ENCODE results near the gene BMAL2. TPM values are rescaled to one million over a fixed set of nuclear protein-coding genes. Genes with fewer than 3 reads are reported as not detected.

Gene BMAL2
- total RNA-seq, 4 donors from 2014 or later, result 0.39 to 2.4 (median 1.4) TPM

DNA sequence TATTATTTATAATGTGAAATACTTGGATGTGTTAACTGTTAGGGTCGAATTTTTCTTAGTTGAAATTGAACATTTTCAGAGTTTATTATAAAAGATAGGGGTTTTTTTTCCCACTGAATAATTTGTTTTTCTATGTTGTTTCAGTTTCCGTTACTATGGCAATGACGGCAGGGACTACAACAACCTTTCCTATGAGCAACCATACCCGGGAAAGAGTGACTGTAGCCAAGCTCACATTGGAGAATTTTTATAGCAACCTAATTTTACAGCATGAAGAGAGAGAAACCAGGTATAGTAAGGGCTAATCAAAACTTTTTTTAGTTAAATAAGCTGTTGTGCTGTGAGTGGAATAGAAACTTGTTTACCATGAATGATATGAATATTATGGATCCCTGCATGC, 35.1 kb upstream of the BMAL2 start:
- 84 to 87% methylated on average over 4 of the region's 4 CpGs for WGBS, 2 donors
- peaks cover 0 to 21% (median 0%) of the 10 kb centered on the region in 3 donors for H3K36me3 ChIP-seq

DNA sequence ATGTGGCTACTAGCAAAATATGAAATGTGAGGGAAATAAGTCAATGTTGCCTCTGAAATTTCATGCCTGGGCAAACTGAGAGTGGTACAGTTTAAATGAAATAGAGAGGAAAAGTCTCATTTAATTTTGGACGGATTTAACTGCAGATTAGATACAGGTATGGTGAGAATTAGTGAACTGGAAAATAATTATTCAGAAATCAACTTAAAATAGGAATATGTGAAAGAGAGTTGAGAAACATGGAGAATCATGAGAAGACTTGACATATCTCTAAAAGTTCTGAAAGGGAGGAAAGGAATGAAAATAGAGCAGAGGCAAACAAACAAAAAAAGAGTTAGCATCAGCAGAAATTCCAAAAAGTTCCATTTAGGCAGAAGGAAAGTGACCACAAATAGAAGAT, 33.5 kb upstream of the BMAL2 start:
- TF ChIP-seq EP300 (IDR thresholded peaks at IDR 0.05) (no peak), POLR2A (IDR thresholded peaks at IDR 0.05) (no peak)
- TF ChIP-seq, protein P1, sequence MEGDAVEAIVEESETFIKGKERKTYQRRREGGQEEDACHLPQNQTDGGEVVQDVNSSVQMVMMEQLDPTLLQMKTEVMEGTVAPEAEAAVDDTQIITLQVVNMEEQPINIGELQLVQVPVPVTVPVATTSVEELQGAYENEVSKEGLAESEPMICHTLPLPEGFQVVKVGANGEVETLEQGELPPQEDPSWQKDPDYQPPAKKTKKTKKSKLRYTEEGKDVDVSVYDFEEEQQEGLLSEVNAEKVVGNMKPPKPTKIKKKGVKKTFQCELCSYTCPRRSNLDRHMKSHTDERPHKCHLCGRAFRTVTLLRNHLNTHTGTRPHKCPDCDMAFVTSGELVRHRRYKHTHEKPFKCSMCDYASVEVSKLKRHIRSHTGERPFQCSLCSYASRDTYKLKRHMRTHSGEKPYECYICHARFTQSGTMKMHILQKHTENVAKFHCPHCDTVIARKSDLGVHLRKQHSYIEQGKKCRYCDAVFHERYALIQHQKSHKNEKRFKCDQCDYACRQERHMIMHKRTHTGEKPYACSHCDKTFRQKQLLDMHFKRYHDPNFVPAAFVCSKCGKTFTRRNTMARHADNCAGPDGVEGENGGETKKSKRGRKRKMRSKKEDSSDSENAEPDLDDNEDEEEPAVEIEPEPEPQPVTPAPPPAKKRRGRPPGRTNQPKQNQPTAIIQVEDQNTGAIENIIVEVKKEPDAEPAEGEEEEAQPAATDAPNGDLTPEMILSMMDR (IDR thresholded peaks at IDR 0.05), result no peak

More for the DNA sequence above, 35.1 kb upstream of the BMAL2 start:
- no peak for DNase-seq (ENCODE audit: low spot score in 2 of 2)
- no peak overlapping the region for H3K27ac ChIP-seq
- no peak overlapping the region for H3K4me3 ChIP-seq
- no peaks in the 10 kb centered on the region for H3K9me3 ChIP-seq
- no peaks in the 10 kb centered on the region for H3K27me3 ChIP-seq
- H3K4me1 ChIP-seq, result peaks cover 0 to 21% (median 10%) of the 10 kb centered on the region in 4 donors
- TF ChIP-seq EP300 (IDR thresholded peaks at IDR 0.05) (no peak), POLR2A (IDR thresholded peaks at IDR 0.05) (no peak)
- TF ChIP-seq, protein P1 (IDR thresholded peaks at IDR 0.05), result no peak

DNA sequence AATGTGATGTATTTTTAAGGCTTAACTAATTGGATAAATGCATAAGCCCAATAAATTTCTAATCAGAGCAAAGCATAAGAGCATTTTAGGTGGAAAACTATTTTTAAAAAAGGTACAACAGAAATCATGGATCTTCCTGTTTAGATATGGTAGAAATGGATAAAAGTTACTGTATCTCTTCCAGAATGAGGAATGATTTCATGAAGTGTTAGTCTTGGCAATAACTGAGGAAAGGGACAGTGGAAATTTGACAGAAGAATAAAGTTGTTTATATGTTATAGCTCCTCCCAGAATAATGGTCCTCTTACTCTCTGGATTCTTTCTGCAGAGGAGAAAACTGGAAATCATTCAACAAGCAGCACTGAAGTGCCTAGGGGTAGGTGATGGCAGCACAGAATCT, 32.4 kb upstream of the BMAL2 start:
- TF ChIP-seq EP300 (IDR thresholded peaks at IDR 0.05), result no peak
- TF ChIP-seq, protein P1 (IDR thresholded peaks at IDR 0.05), result no peak
- TF ChIP-seq POLR2A (IDR thresholded peaks at IDR 0.05), result no peak
- H3K36me3 ChIP-seq, result peaks cover 0 to 31% (median 0%) of the 10 kb centered on the region in 3 donors
- H3K27ac ChIP-seq, result no peak overlapping the region
- no peak overlapping the region for H3K4me3 ChIP-seq
- H3K27me3 ChIP-seq, result no peaks in the 10 kb centered on the region
- no peaks in the 10 kb centered on the region for H3K9me3 ChIP-seq
- H3K4me1 ChIP-seq, result peaks cover 0 to 5% (median 0%) of the 10 kb centered on the region in 4 donors
- DNase-seq (ENCODE audit: low spot score in 2 of 2), result no peak

More for the DNA sequence above, 33.5 kb upstream of the BMAL2 start:
- no peak overlapping the region for H3K4me3 ChIP-seq
- H3K27ac ChIP-seq, result no peak overlapping the region
- H3K4me1 ChIP-seq, result peaks cover 0 to 10% (median 4%) of the 10 kb centered on the region in 4 donors
- no peaks in the 10 kb centered on the region for H3K27me3 ChIP-seq
- WGBS, 2 donors, result 98 to 100% methylated on average over 1 of the region's 1 CpG
- DNase-seq (ENCODE audit: low spot score in 2 of 2), result no peak
- no peaks in the 10 kb centered on the region for H3K9me3 ChIP-seq
- peaks cover 0 to 31% (median 0%) of the 10 kb centered on the region in 3 donors for H3K36me3 ChIP-seq

DNA sequence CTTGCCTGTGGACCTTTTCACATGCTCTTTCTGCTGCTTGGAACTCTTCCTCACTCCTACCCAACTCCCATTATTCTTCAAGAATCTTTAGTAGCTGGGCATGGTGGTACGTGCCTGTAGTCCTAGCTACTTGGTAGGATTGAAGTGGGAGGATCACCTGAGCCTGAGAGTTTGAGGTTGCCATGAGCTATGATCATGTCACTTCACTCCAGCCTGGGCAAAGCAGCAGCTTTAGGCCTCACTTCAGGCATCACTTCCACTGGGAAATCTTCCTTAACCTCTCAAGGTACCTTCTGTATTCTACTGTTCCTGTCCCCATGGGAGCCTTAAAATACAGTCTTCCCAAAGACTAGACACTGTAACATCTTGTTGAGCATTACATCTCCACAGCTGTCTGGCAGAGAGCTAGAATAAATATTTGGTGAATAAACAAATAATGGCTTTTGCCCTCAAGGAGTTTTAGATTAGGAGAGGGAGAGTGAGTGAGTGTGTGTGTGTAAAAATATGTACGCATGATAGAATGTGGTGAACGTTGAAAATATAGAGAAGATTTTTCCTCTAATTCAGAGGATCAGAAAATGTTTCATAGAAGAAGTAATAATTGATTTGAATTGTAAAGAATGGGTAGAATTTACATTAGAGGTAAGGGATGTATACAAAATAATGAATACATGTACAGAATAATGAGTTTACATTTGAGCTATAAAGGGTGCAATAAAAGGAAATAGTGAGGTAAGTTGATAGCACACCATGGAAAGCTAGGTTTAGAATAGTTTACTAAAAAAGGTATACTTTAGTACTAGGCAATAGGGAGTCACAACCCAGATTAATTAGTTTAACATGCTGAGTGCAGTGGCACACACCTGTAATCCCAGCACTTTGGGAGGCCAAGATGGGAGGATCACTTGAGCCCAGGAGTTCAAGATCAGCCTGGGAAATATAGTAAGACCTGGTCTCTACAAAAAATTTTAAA, 29.2 kb upstream of the BMAL2 start:
- no peak for DNase-seq (ENCODE audit: low spot score in 2 of 2)
- H3K27me3 ChIP-seq, result no peaks in the 10 kb centered on the region
- TF ChIP-seq, protein P1 (IDR thresholded peaks at IDR 0.05), result no peak
- no peak for TF ChIP-seq POLR2A (IDR thresholded peaks at IDR 0.05)
- TF ChIP-seq EP300 (IDR thresholded peaks at IDR 0.05), result no peak
- H3K27ac ChIP-seq, result no peak overlapping the region
- H3K4me1 ChIP-seq, result peaks cover 0 to 5% (median 0%) of the 10 kb centered on the region in 4 donors
- no peak overlapping the region for H3K4me3 ChIP-seq
- H3K9me3 ChIP-seq, result no peaks in the 10 kb centered on the region
- H3K36me3 ChIP-seq, result peaks cover 0 to 28% (median 0%) of the 10 kb centered on the region in 3 donors
- 61 to 71% methylated on average over 3 of the region's 3 CpGs for WGBS, 2 donors

DNA sequence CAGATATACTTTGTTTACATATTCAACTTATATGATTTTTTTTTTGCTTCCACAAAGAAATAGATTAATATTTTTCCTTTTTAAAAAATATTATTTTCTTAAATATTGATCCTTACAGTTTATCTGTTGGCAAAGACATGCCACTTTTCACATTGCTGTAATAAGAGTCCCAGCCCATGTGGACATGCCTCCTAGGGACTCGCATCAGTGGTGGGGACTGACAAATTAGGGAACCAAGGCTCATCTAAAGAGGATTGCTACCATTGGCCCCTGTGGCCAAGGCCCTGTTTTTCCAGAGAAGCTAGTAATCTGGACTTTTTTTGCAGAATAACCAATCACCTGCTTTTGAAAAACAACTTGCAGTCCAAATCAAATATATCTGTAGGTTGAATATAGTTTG, 27.8 kb upstream of the BMAL2 start:
- Histone ChIP-seq H3K36me3 (peaks cover 0 to 27% (median 5%) of the 10 kb centered on the region in 3 donors), H3K9me3 (no peaks in the 10 kb centered on the region), H3K27me3 (no peaks in the 10 kb centered on the region), H3K4me3 (no peak overlapping the region), H3K27ac (no peak overlapping the region), H3K4me1 (peaks cover 0 to 1% (median 0%) of the 10 kb centered on the region in 4 donors)
- WGBS, 2 donors, result 71 to 77% methylated on average over 1 of the region's 1 CpG
- TF ChIP-seq, protein P1 (IDR thresholded peaks at IDR 0.05), result no peak
- TF ChIP-seq POLR2A (IDR thresholded peaks at IDR 0.05), result no peak
- no peak for TF ChIP-seq EP300 (IDR thresholded peaks at IDR 0.05)
- no peak for DNase-seq (ENCODE audit: low spot score in 2 of 2)
